A549 (cell line): ENCODE results near the gene DRD2.

Experiments used
- EP300 ChIP-seq, 2 experiments: fragments of >200 bp; sonication (Bioruptor Twin); formaldehyde crosslinking; IDR thresholded peaks; 2 replicates in 1 of 2; 3 replicates in 1 of 2; pipeline ENCODE4 v1.6.1; 2016 to 2017
- ESRRA ChIP-seq: fragments of 150-350 bp; IDR thresholded peaks from 2 replicates; pipeline ENCODE4 v1.6.1; 2014; ENCODE audit warnings: mild to moderate bottlenecking, low read length, borderline replicate concordance
- KDM1A ChIP-seq: fragments of 200-600 bp; sonication (generic); IDR thresholded peaks from 2 replicates; pipeline ENCODE4 v1.6.1; 2016; ENCODE audit warnings: low read depth, mild to moderate bottlenecking
- KDM5A ChIP-seq: fragments of 200-600 bp; sonication (generic); IDR thresholded peaks from 2 replicates; pipeline ENCODE4 v1.6.1; 2016; ENCODE audit warnings: antibody characterized with exemption, mild to moderate bottlenecking
- POLR2A ChIP-seq: IDR thresholded peaks from 2 replicates; pipeline ENCODE4 v1.6.1; 2012; ENCODE audit warnings: mild to moderate bottlenecking, low read length
- TFCP2L1 ChIP-seq: fragments of 250-450 bp; sonication (Bioruptor Pico); IDR thresholded peaks from 2 replicates; pipeline ENCODE4 v1.5.0; 2021; ENCODE audit warnings: mild to moderate bottlenecking
- TF ChIP-seq, protein P1 (sequence below): fragments of >200 bp; sonication (Bioruptor Twin); formaldehyde crosslinking; IDR thresholded peaks from 3 replicates; pipeline ENCODE4 v1.5.1; 2016
- TF ChIP-seq, protein P2 (sequence below): IDR thresholded peaks from 2 replicates; pipeline ENCODE4 v1.6.1; 2012

DNA sequence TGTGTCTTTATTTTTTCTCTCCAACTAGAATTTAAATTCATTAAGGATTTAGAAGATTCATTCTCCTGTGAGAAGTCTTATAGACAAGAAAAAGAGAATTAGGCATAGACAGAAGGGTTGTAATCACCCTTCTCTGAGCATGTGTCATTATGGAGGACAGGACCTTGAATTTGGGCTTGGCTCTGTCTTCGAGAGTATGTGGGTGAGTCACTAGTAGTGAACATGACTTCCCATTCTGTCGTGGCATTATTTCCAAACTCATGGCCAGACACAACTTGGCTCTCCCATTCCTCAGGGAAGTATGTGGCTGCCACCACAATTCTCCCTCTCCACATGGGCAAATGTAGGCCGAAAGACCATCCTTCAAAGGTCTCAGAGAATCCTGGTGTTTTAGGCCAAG, 101.9 kb downstream of the DRD2 start:
- TF ChIP-seq, protein P1, sequence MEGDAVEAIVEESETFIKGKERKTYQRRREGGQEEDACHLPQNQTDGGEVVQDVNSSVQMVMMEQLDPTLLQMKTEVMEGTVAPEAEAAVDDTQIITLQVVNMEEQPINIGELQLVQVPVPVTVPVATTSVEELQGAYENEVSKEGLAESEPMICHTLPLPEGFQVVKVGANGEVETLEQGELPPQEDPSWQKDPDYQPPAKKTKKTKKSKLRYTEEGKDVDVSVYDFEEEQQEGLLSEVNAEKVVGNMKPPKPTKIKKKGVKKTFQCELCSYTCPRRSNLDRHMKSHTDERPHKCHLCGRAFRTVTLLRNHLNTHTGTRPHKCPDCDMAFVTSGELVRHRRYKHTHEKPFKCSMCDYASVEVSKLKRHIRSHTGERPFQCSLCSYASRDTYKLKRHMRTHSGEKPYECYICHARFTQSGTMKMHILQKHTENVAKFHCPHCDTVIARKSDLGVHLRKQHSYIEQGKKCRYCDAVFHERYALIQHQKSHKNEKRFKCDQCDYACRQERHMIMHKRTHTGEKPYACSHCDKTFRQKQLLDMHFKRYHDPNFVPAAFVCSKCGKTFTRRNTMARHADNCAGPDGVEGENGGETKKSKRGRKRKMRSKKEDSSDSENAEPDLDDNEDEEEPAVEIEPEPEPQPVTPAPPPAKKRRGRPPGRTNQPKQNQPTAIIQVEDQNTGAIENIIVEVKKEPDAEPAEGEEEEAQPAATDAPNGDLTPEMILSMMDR = no peak
- TF ChIP-seq POLR2A = no peak
- TF ChIP-seq TFCP2L1 (CRISPR knock-in tag) = no peak
- TF ChIP-seq, protein P2, sequence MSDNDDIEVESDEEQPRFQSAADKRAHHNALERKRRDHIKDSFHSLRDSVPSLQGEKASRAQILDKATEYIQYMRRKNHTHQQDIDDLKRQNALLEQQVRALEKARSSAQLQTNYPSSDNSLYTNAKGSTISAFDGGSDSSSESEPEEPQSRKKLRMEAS = no peak
- no peak for TF ChIP-seq KDM5A
- TF ChIP-seq KDM1A = no peak
- TF ChIP-seq ESRRA = no peak
- TF ChIP-seq EP300 (IDR thresholded peaks at IDR 0.05) = no peak
